ENCODE measurements around the gene ARMC9.

DNA sequence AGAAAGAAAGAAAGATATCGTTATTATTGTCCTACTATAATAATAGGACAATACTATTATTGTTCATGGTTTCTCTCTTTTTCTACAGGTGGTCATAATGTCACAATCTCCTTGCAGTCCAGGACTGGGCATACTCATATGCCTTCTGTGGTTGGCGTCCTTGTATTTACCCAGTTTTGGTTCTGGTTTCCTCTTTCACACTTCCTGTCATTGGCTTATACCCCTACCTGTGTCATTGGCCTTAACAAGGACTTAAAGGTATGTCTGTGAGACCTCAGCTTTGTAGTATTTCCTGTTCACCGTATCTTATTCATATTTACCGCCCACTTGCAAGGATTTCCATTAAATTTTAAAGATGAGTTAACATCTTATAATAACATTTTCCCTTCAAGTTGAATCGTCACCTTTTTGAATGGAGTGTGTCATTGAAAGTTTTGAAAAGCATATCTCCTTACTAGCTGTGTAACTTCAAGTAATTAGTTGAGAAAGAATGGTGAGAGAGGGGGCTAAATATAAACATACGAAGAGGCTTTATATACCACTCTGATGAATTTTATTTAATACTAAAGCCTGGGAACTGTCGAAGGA is 37.1 kb upstream of the ARMC9 start:
- TF ChIP-seq POLR2A (IDR thresholded peaks at IDR 0.05; ENCODE audit: low read depth, low read length) (no peak), POLR2AphosphoS5 (IDR thresholded peaks at IDR 0.05; ENCODE audit: insufficient read depth, low read depth, low read length) (no peak), MYC (IDR thresholded peaks at IDR 0.05; ENCODE audit: low read depth, low read length) (no peak), EZH2 (IDR thresholded peaks at IDR 0.05; ENCODE audit: borderline replicate concordance, low read depth, low read length, severe bottlenecking) (no peak)
- TF ChIP-seq, protein P1, sequence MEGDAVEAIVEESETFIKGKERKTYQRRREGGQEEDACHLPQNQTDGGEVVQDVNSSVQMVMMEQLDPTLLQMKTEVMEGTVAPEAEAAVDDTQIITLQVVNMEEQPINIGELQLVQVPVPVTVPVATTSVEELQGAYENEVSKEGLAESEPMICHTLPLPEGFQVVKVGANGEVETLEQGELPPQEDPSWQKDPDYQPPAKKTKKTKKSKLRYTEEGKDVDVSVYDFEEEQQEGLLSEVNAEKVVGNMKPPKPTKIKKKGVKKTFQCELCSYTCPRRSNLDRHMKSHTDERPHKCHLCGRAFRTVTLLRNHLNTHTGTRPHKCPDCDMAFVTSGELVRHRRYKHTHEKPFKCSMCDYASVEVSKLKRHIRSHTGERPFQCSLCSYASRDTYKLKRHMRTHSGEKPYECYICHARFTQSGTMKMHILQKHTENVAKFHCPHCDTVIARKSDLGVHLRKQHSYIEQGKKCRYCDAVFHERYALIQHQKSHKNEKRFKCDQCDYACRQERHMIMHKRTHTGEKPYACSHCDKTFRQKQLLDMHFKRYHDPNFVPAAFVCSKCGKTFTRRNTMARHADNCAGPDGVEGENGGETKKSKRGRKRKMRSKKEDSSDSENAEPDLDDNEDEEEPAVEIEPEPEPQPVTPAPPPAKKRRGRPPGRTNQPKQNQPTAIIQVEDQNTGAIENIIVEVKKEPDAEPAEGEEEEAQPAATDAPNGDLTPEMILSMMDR (IDR thresholded peaks at IDR 0.05; ENCODE audit: extremely low read depth in 1 of 2, insufficient read depth in 1 of 2, low read depth in 1 of 2, low read length in 2 of 2) = no peak
- TF ChIP-seq, protein P2, sequence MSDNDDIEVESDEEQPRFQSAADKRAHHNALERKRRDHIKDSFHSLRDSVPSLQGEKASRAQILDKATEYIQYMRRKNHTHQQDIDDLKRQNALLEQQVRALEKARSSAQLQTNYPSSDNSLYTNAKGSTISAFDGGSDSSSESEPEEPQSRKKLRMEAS (IDR thresholded peaks at IDR 0.05; ENCODE audit: insufficient read depth, insufficient read length) = no peak

Data from endothelial cell of umbilical vein (primary cell).